Measurements from ENCODE around the gene VPS13D. TPM values are rescaled to one million over a fixed set of nuclear protein-coding genes. Genes with fewer than 3 reads are reported as not detected.

The VPS13D gene
- total RNA-seq, 1 experiment from 2014 or later: 31.6 TPM

DNA sequence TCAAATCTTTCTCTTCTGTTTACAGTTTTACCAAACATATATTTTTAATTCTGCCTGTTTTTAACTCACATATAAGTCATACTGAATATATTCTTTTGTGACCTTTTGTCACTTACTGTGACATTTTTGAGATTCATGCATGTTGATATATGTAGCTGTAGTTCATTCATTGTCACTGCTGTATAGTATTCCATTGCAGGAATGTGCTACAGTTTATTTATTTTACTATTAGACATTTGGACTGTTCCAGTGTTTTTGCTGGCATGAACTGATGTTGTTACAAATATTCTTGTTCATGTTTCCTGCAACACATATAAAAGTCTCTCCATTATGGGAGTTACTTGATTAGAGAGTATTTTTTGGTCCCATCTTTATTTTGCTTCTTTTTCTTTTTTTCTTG, 213.3 kb downstream of the VPS13D start:
- RAD21 ChIA-PET (ENCODE audit: low non-redundant PET in 1 of 2, low total read pairs in 2 of 2, uncharacterized antibody in 2 of 2, unreplicated experiment in 2 of 2): no interaction called here
- H2AFZ ChIP-seq (ENCODE audit: low read depth, low read length, poor library complexity, severe bottlenecking): no peak overlapping the region

More for the DNA sequence above, 213.3 kb downstream of the VPS13D start:
- intact Hi-C loops (cut with micrococcal nuclease): no loop called here
- no peak for TF ChIP-seq CBX3 (IDR thresholded peaks at IDR 0.05; ENCODE audit: low read depth)
- no peak for TF ChIP-seq CEBPB (IDR thresholded peaks at IDR 0.05; ENCODE audit: low read depth)
- no peak for TF ChIP-seq ZNF274 (IDR thresholded peaks at IDR 0.05; ENCODE audit: low read depth, low read length)
- TF ChIP-seq YY1 (IDR thresholded peaks at IDR 0.05; ENCODE audit: extremely low read depth, insufficient replicate concordance, low read depth, low read length): no peak
- no peak for TF ChIP-seq FOSL1 (IDR thresholded peaks at IDR 0.05; ENCODE audit: low read depth)
- TF ChIP-seq, protein P1, sequence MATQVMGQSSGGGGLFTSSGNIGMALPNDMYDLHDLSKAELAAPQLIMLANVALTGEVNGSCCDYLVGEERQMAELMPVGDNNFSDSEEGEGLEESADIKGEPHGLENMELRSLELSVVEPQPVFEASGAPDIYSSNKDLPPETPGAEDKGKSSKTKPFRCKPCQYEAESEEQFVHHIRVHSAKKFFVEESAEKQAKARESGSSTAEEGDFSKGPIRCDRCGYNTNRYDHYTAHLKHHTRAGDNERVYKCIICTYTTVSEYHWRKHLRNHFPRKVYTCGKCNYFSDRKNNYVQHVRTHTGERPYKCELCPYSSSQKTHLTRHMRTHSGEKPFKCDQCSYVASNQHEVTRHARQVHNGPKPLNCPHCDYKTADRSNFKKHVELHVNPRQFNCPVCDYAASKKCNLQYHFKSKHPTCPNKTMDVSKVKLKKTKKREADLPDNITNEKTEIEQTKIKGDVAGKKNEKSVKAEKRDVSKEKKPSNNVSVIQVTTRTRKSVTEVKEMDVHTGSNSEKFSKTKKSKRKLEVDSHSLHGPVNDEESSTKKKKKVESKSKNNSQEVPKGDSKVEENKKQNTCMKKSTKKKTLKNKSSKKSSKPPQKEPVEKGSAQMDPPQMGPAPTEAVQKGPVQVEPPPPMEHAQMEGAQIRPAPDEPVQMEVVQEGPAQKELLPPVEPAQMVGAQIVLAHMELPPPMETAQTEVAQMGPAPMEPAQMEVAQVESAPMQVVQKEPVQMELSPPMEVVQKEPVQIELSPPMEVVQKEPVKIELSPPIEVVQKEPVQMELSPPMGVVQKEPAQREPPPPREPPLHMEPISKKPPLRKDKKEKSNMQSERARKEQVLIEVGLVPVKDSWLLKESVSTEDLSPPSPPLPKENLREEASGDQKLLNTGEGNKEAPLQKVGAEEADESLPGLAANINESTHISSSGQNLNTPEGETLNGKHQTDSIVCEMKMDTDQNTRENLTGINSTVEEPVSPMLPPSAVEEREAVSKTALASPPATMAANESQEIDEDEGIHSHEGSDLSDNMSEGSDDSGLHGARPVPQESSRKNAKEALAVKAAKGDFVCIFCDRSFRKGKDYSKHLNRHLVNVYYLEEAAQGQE (IDR thresholded peaks at IDR 0.05; ENCODE audit: low read depth): no peak
- TF ChIP-seq ZFX (IDR thresholded peaks at IDR 0.05): no peak
- H3K4me3 ChIP-seq (replicated peaks in 1 of 2; ENCODE audit: low read depth in 1 of 2, low read length in 2 of 2): no peak overlapping the region
- H3K27me3 ChIP-seq (ENCODE audit: insufficient read depth, low read length): no peaks in the 10 kb centered on the region
- H4K20me1 ChIP-seq (ENCODE audit: insufficient read depth): no peaks in the 10 kb centered on the region
- BruUV-seq (replicated peaks): no TSS peak
- POLR2A ChIA-PET: no interaction called here
- DNase-seq (ENCODE audit: low read depth, low spot score): no peak
- no peak overlapping the region for H3K27ac ChIP-seq (ENCODE audit: low read depth, low read length)
- no peaks in the 10 kb centered on the region for H3K36me3 ChIP-seq (ENCODE audit: control insufficient read depth in 1 of 2, insufficient read depth in 2 of 2, low read length in 2 of 2)
- CTCF ChIA-PET: no interaction called here
- H3K9me2 ChIP-seq (ENCODE audit: insufficient read depth): 0 out of 2 replicates have a peak, but pooled peaks cover 3% of the 10 kb centered on the region
- no peak overlapping the region for H3K9ac ChIP-seq (ENCODE audit: low read length)
- peaks cover 0 to 1% of the 10 kb centered on the region in 2 experiments; a peak in 1 of 4 replicates for H3K9me3 ChIP-seq (ENCODE audit: control insufficient read depth in 1 of 2, insufficient read depth in 1 of 2, low read depth in 1 of 2, low read length in 2 of 2)
- no peak overlapping the region for H3K4me2 ChIP-seq (ENCODE audit: low read length)
- no peaks in the 10 kb centered on the region for H3K79me2 ChIP-seq (ENCODE audit: insufficient read depth, low read length)
- H3K4me1 ChIP-seq (ENCODE audit: control insufficient read depth in 1 of 2, insufficient read depth in 2 of 2, low read length in 2 of 2): peaks cover 6 to 22% of the 10 kb centered on the region in 2 experiments; a peak in 3 of 4 replicates
- ATAC-seq: no peak

Data from HCT116 (cell line).